ENCODE results near the gene TRAPPC12.
A peak's percentile ranks its signal among the peaks of the same experiment; 100 is the strongest.

The TRAPPC12 gene

DNA sequence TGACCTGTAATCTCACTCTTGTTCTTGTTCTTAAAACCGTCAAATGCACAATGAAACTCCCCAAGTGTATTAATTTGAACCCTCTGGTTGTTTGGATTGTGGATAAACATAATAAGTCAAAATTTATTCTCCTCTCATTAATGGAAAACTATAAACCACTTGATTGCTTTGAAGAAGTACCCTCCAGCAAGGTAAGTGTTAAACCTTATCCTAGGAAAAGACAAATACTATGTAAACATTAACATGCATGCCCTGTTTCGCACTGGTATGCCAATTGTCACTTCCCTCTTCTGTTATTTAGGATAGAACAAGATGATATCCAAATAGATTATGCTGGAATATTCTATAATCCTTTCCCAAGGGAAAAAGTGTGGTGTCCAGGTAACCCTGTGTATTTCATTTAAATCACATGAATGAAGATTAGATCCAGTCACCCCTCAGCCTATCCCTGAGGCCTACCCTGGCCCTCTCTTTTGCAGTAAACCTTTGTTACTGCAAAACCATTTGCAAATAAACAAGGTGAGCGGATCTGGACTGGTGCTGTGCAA lies 138.5 kb downstream of the TRAPPC12 start:
- no peak for DNase-seq

DNA sequence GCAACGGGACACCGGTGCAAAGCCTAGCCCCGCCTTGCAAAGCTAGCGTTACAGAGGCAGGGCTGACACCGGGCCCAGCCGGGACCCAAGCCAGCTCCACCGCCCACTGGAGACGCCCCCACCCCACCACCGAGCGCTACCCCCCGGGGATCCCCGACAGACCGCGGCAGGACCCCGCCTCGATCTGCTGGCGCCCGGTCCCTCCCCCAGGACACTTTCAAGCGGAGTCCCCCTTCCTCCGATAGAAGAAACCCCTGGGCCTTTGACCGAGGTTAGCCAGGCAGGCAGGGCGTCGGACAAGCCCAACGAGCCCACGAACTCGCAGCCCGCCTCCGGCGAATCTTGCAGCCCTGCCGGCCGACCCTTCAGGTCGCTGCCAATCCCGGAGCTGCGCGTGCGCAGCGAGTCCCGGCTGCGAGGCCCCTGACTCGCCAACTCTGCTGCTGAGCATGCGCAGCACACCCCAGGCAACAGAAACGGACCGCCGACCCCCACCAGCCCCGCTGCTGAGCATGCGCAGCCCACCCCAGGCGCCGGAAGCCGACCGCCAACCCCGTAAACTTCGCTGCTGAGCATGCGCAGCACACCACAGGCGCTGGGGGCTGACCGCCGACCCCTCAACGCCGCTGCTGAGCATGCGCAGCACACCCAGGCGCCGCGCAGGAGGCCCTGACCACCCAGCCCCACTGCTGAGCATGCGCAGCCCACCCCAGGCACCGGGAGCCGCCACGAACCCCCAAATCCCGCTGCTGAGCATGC lies 139.2 kb downstream of the TRAPPC12 start:
- DNase-seq = peak; percentile 95

DNA sequence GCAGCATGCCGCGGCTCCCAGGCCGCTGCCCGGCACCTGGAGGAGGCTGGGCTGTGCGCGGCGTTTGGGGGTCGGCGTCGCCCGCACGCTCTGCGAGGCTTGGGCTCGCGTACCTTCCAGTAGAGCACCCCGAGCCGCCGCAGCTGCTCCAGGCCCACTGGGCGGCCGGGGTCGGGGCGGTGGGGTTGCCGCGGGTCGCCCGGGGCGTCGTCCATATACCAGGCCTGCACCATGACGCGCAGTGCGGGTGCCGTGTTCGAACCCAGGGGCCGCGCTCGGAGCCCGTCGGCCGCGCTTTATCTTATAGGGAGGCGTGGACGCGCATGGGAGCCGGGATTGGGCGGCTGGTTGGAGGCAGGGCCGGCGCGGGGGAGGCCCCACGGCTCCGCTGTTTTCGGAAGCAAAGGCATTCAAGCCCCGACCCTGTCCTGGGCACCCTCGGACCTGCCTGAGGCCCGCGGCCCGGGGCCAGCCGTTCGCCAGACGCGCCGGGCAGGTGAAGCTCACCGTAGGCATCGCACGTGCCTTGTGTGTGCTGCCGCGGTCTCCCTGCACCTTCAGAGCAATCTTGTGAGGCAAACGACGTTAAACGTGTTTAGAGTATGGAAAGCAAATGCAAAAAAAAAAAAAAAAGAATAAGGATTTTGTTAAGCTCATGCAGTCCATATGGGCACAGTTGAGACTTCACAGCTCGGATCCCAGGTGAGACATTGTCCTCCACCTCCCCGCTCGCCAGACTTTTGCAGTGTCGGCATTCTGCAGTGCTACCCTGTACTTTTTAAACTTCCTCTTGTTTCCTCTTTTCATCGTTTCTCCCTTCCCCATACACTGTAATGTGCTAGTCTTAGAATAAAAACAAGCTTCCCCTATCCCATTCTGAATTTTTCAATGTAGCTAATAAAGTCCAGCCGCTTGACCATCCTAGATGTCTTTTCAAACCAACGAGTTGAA lies 140.0 kb downstream of the TRAPPC12 start, which contains the start of gene ADI1:
ADI1 (minus strand) TSS at position 277 of the 951 bp plus-strand sequence; CDS start at position 233, 44 bp downstream.
- DNase-seq = peak; percentile 53

- DNase-seq = no peak
Measured at GRCh38 chr2:3520591-3520990, 141.1 kb downstream of the TRAPPC12 start.

GRCh38 chr2:3522961-3523421 lies 143.5 kb downstream of the TRAPPC12 start:
- no peak for DNase-seq

GRCh38 chr2:3523551-3524041 lies 144.1 kb downstream of the TRAPPC12 start:
- no peak for DNase-seq

DNA sequence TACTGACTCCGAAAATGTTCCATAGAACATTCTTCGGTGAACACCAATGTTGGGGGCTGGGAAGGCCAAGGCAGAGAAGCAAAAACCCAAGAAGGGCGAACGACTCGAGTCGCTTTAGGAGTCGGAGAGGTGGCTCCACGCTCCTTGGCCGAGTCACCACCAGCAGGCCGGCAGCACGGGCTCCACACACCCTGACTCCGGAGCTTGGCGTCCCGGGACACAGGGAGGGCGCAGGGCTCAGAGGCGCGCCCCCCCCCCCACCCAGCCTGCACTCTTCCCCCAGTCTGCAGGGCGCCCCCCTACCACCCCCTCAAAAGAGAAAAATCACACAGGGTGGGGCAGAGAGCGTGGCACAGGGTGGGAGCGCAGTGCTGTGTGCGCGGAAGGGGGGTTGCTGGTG lies 147.4 kb downstream of the TRAPPC12 start:
- DNase-seq = no peak

DNA sequence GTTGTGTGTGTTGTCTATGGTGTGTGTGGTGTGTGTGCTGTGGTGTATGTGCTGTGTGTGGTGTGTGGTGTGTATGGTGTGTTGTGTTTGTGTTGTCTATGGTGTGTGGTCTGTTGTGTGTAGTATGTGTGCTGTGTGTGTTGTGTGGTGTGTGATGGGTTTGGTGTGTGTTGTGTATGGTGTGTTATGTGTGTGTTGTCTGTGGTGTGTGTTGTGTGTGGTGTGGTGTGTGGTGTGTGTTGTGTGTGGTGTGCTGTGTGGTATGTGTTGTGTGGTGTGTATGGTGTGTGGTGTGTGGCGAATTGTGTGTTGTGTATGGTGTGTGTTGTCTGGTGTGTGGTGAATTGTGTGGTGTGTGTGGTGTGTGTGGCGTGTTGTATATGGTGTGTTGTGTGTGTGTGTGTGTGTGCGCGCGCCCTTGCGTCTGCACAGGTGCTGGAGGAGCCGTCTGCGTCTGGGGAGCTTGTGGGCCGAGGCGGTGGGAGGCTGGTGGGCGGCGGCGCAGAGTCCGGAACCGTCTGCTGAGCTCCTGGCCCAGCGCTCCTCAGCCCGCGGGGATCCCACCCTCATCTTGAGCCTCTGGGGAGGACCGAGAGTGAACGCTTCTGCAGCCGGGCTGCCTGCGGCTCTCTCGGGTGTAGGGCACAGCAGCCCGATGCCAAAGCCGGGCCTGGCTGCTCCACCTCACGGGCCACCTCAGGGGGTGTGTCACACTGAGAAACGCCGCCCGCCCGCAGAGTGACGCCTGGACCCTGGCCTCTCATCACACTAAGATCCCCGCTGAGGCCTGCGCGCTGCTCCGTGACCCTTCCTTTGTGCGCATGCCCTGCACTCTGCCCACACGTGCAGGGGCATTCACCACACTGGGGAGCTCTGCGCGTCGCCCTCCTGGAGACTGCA lies 148.6 kb downstream of the TRAPPC12 start:
- no peak for DNase-seq

Measured in NCI-H510A (cell line).